ENCODE measurements around the gene NCBP3. TPM values are rescaled to one million over a fixed set of nuclear protein-coding genes. Genes with fewer than 3 reads are reported as not detected.
"Not testable (repeated sequence)": the region's sequence is repeated elsewhere in the genome, so short reads cannot be mapped to it uniquely, and the experiment has no call there.

The NCBP3 gene
- total RNA-seq, 1 donor from 2014 or later, result 19.9 TPM

- not testable (repeated sequence) for DNase-seq (ENCODE audit: low read depth, low spot score)
Observed at GRCh38 chr17:3793258-3793657, 52.8 kb downstream of the NCBP3 start.

GRCh38 chr17:3792481-3792880 lies 53.6 kb downstream of the NCBP3 start:
- DNase-seq (ENCODE audit: low read depth, low spot score), result no peak

GRCh38 chr17:3788200-3788599 lies 57.8 kb downstream of the NCBP3 start:
- no peak for DNase-seq (ENCODE audit: low read depth, low spot score)

- DNase-seq (ENCODE audit: low read depth, low spot score), result not testable (repeated sequence)
Observed at GRCh38 chr17:3785323-3785722, 60.7 kb downstream of the NCBP3 start.

GRCh38 chr17:3782751-3783150 lies 63.3 kb downstream of the NCBP3 start:
- DNase-seq (ENCODE audit: low read depth, low spot score), result no peak

- DNase-seq (ENCODE audit: low read depth, low spot score), result no peak
Observed at GRCh38 chr17:3780986-3781385, 65.1 kb downstream of the NCBP3 start.

- no peak for DNase-seq (ENCODE audit: low read depth, low spot score)
Observed at GRCh38 chr17:3777366-3778120, 68.5 kb downstream of the NCBP3 start.

- no peak for DNase-seq (ENCODE audit: low read depth, low spot score)
Observed at GRCh38 chr17:3773966-3774365, 72.1 kb downstream of the NCBP3 start.

GRCh38 chr17:3773511-3773910 lies 72.5 kb downstream of the NCBP3 start:
- no peak for DNase-seq (ENCODE audit: low read depth, low spot score)

GRCh38 chr17:3772764-3773163 lies 73.3 kb downstream of the NCBP3 start:
- no peak for DNase-seq (ENCODE audit: low read depth, low spot score)

- DNase-seq (ENCODE audit: low read depth, low spot score), result no peak
Observed at GRCh38 chr17:3771140-3771539, 74.9 kb downstream of the NCBP3 start.

- DNase-seq (ENCODE audit: low read depth, low spot score), result no peak
Observed at GRCh38 chr17:3770466-3770865, 75.6 kb downstream of the NCBP3 start.

- DNase-seq (ENCODE audit: low read depth, low spot score), result no peak
Observed at GRCh38 chr17:3768769-3769168, 77.3 kb downstream of the NCBP3 start.

- DNase-seq (ENCODE audit: low read depth, low spot score), result no peak
Observed at GRCh38 chr17:3768341-3768740, 77.7 kb downstream of the NCBP3 start.

GRCh38 chr17:3766779-3767178 lies 79.3 kb downstream of the NCBP3 start:
- no peak for DNase-seq (ENCODE audit: low read depth, low spot score)

GRCh38 chr17:3765981-3766380 lies 80.1 kb downstream of the NCBP3 start:
- DNase-seq (ENCODE audit: low read depth, low spot score), result no peak

GRCh38 chr17:3763777-3764170 lies 82.3 kb downstream of the NCBP3 start:
- no peak for DNase-seq (ENCODE audit: low read depth, low spot score)

- DNase-seq (ENCODE audit: low read depth, low spot score), result no peak
Observed at GRCh38 chr17:3762922-3763776, 82.9 kb downstream of the NCBP3 start.

- no peak for DNase-seq (ENCODE audit: low read depth, low spot score)
Observed at GRCh38 chr17:3761918-3762380, 84.1 kb downstream of the NCBP3 start.

GRCh38 chr17:3761036-3761917 lies 84.8 kb downstream of the NCBP3 start:
- no peak for DNase-seq (ENCODE audit: low read depth, low spot score)

GRCh38 chr17:3759597-3760216 lies 86.3 kb downstream of the NCBP3 start:
- no peak for DNase-seq (ENCODE audit: low read depth, low spot score)
